SK-N-SH treated with all-trans-retinoic acid at 6 μM for 48 hours (cell line): ENCODE data around the gene DNASE2B.

Source experiments
- ATAC-seq: fragments of 200-7000 bp; cut with Tn5 transposase; 3 replicates; pipeline ENCODE4 v1.9.1; 2020; ENCODE audit warnings: mild to moderate bottlenecking, moderate library complexity
- ARNTL ChIP-seq: fragments of 450-650 bp; formaldehyde crosslinking; IDR thresholded peaks from 2 replicates; pipeline ENCODE4 v1.5.0; 2020; ENCODE audit warnings: low read depth, mild to moderate bottlenecking, moderate library complexity, borderline replicate concordance
- CREB5 ChIP-seq: fragments of 250-450 bp; sonication (Bioruptor Pico); IDR thresholded peaks from 2 replicates; pipeline ENCODE4 v1.5.1; 2020; ENCODE audit warnings: low read depth, mild to moderate bottlenecking, moderate library complexity
- CSDC2 ChIP-seq: fragments of 250-450 bp; sonication (Bioruptor Pico); IDR thresholded peaks from 2 replicates; pipeline ENCODE4 v1.5.0; 2020; ENCODE audit warnings: mild to moderate bottlenecking, moderate library complexity
- ESRRG ChIP-seq: fragments of 250-450 bp; sonication (Bioruptor Pico); IDR thresholded peaks from 2 replicates; pipeline ENCODE4 v1.6.1; 2021; ENCODE audit warnings: mild to moderate bottlenecking
- OSR1 ChIP-seq: fragments of 250-450 bp; sonication (Bioruptor Pico); IDR thresholded peaks from 2 replicates; pipeline ENCODE4 v1.8.0; 2022; ENCODE audit warnings: moderate library complexity, mild to moderate bottlenecking, inconsistent platforms
- PATZ1 ChIP-seq: fragments of 250-450 bp; sonication (Bioruptor Pico); IDR thresholded peaks from 2 replicates; pipeline ENCODE4 v1.8.0; 2020; ENCODE audit warnings: mild to moderate bottlenecking, moderate library complexity, borderline replicate concordance
- POU6F1 ChIP-seq: fragments of 250-450 bp; sonication (Bioruptor Pico); IDR thresholded peaks from 2 replicates; pipeline ENCODE4 v1.8.0; 2021; ENCODE audit warnings: low read depth, mild to moderate bottlenecking, moderate library complexity, borderline replicate concordance
- PPARA ChIP-seq: fragments of 250-450 bp; sonication (Bioruptor Pico); IDR thresholded peaks from 2 replicates; pipeline ENCODE4 v1.5.0; 2020; ENCODE audit warnings: mild to moderate bottlenecking, borderline replicate concordance
- RARB ChIP-seq: fragments of 250-450 bp; sonication (Bioruptor Pico); IDR thresholded peaks from 2 replicates; pipeline ENCODE4 v1.8.0; 2021; ENCODE audit warnings: mild to moderate bottlenecking, moderate library complexity
- SNAI2 ChIP-seq: fragments of 250-450 bp; sonication (Bioruptor Pico); IDR thresholded peaks from 2 replicates; pipeline ENCODE4 v1.5.0; 2020; ENCODE audit warnings: mild to moderate bottlenecking, moderate library complexity
- TCF4 ChIP-seq: fragments of 250-450 bp; sonication (Bioruptor Pico); IDR thresholded peaks from 2 replicates; pipeline ENCODE4 v1.8.0; 2021; ENCODE audit warnings: mild to moderate bottlenecking, moderate library complexity, borderline replicate concordance
- TSHZ2 ChIP-seq: fragments of 250-450 bp; sonication (Bioruptor Pico); IDR thresholded peaks from 2 replicates; pipeline ENCODE4 v1.5.0; 2020; ENCODE audit warnings: mild to moderate bottlenecking, moderate library complexity
- ZC3H10 ChIP-seq: fragments of 250-450 bp; sonication (Bioruptor Pico); IDR thresholded peaks from 2 replicates; pipeline ENCODE4 v1.5.1; 2021; ENCODE audit warnings: mild to moderate bottlenecking, moderate library complexity
- ZFP3 ChIP-seq: fragments of 250-450 bp; sonication (Bioruptor Pico); IDR thresholded peaks from 2 replicates; pipeline ENCODE4 v1.5.0; 2020; ENCODE audit warnings: mild to moderate bottlenecking, moderate library complexity
- ZNF565 ChIP-seq: fragments of 450-650 bp; formaldehyde crosslinking; conservative IDR thresholded peaks from 2 replicates; pipeline ENCODE4 v1.5.0; 2020; ENCODE audit warnings: low read depth, mild to moderate bottlenecking, moderate library complexity
- ZNF70 ChIP-seq: fragments of 450-650 bp; formaldehyde crosslinking; IDR thresholded peaks from 2 replicates; pipeline ENCODE4 v1.5.0; 2020; ENCODE audit warnings: mild to moderate bottlenecking, moderate library complexity

DNASE2B gene

GRCh38 chr1:84434081-84434769 lies 35.9 kb downstream of the DNASE2B start (continued):
- TF ChIP-seq PATZ1 (CRISPR knock-in tag), result no peak

GRCh38 chr1:84434801-84435549 lies 36.7 kb downstream of the DNASE2B start:
- no peak for TF ChIP-seq CSDC2 (CRISPR knock-in tag)
- no peak for TF ChIP-seq TCF4
- no peak for TF ChIP-seq ZC3H10 (CRISPR knock-in tag)
- no peak for TF ChIP-seq ESRRG (CRISPR knock-in tag)
- no peak for TF ChIP-seq POU6F1
- TF ChIP-seq ZFP3 (CRISPR knock-in tag), result no peak
- no peak for TF ChIP-seq PPARA
- no peak for TF ChIP-seq TSHZ2 (CRISPR knock-in tag)
- TF ChIP-seq RARB (CRISPR knock-in tag), result no peak
- TF ChIP-seq OSR1 (CRISPR knock-in tag), result no peak
- no peak for TF ChIP-seq CREB5 (CRISPR knock-in tag)
- no peak for TF ChIP-seq ZNF70 (CRISPR knock-in tag)
- no peak for TF ChIP-seq ARNTL (CRISPR knock-in tag)
- no peak for TF ChIP-seq ZNF565 (CRISPR knock-in tag)
- no peak for ATAC-seq

GRCh38 chr1:84436876-84437655 lies 38.8 kb downstream of the DNASE2B start:
- ATAC-seq, result no peak
- TF ChIP-seq OSR1 (CRISPR knock-in tag), result no peak
- no peak for TF ChIP-seq PATZ1 (CRISPR knock-in tag)
- no peak for TF ChIP-seq CSDC2 (CRISPR knock-in tag)
- no peak for TF ChIP-seq PPARA
- no peak for TF ChIP-seq ZNF70 (CRISPR knock-in tag)
- TF ChIP-seq ARNTL (CRISPR knock-in tag), result no peak
- TF ChIP-seq SNAI2 (CRISPR knock-in tag), result no peak
- no peak for TF ChIP-seq TSHZ2 (CRISPR knock-in tag)
- no peak for TF ChIP-seq ZFP3 (CRISPR knock-in tag)
- TF ChIP-seq, all 23 proteins: peak for 0
